HTERT RPE-1 (cell line): ENCODE results near the gene GSTT2B.
"Not testable (repeated sequence)": the region's sequence is repeated elsewhere in the genome, so short reads cannot be mapped to it uniquely, and the experiment has no call there.

Experiments used
- in situ Hi-C: fragments of 300-500 bp; cut with MboI; formaldehyde crosslinking; loops from 4 replicates; pipeline ENCODE4 v1.14.3; 2020; ENCODE audit warnings: low sequenced_read_pairs

The GSTT2B gene, protein sequence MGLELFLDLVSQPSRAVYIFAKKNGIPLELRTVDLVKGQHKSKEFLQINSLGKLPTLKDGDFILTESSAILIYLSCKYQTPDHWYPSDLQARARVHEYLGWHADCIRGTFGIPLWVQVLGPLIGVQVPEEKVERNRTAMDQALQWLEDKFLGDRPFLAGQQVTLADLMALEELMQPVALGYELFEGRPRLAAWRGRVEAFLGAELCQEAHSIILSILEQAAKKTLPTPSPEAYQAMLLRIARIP

DNA sequence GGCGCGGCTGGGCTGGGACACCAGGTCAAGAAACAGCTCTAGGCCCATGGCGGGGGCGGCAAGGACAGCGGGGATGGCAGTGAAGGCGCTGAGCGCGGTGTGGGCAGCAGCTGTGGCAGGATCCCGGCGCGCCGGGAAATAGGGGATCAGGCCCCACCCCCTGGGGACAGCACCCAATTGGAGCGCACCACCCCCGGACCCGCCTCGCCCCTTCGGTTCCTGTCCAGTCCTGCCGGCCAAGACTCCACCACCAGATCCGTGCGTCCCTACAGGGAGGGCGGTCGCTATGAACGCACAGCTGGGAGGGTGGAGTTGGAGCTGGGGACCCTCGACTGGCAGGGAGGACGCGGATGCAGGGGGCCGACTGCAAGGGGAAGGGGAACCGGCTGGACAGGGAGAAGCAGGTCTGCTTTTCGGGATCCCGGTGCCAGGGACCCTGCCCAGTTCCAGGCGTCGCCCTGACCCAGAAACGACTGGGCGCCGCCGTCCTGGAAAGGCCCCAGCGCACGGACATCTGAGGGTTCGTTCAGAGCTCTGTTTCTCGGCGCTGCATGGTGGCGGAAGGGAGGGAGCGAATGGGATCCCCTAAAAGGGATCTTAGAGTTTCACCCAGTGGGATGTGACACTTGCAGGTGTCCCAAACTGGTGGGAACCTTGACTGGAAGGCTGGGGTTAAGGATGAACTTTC is at the start of gene GSTT2B:
GSTT2B (minus strand) TSS at position 112 of the 688 bp plus-strand sequence; CDS start at position 48, 64 bp downstream.
- in situ Hi-C loops: not testable (repeated sequence)

DNA sequence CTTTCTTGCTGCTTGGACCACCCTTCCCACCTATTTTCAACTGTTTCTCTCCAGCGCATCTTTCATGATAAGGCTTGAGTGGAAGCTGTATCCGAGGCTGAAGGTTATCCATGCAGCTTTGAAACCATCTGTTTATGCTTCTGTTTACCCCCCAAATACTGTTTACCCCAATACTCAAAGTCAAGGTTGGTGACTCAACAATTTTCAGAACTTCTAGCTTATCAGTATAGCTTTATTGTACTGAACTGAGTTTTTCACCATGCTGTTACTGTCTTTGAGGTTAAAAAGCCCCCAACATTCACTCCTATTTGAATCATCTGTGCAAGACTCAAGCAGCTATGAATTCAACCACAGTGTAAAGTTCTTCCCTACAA is 49.0 kb upstream of the GSTT2B start:
- in situ Hi-C loops: no loop called here

GRCh38 chr22:24009227-24010017 is 48.4 kb upstream of the GSTT2B start:
- in situ Hi-C loops: no loop called here

GRCh38 chr22:24008381-24009226 is 47.6 kb upstream of the GSTT2B start:
- in situ Hi-C loops: no loop called here

DNA sequence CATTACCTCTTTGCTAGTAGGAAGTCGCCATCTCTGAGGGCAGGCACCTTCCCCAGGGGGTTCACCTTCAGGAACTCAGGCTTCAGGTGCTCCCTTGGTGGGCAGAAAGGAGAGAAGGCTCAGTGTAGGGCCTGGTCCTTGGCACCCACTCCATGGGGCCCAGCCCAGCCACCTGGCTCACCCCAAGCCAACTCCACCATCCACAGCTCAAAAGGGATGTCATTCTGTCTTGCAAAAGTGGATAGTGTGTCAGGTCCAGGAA is 47.0 kb upstream of the GSTT2B start:
- in situ Hi-C loops: no loop called here

DNA sequence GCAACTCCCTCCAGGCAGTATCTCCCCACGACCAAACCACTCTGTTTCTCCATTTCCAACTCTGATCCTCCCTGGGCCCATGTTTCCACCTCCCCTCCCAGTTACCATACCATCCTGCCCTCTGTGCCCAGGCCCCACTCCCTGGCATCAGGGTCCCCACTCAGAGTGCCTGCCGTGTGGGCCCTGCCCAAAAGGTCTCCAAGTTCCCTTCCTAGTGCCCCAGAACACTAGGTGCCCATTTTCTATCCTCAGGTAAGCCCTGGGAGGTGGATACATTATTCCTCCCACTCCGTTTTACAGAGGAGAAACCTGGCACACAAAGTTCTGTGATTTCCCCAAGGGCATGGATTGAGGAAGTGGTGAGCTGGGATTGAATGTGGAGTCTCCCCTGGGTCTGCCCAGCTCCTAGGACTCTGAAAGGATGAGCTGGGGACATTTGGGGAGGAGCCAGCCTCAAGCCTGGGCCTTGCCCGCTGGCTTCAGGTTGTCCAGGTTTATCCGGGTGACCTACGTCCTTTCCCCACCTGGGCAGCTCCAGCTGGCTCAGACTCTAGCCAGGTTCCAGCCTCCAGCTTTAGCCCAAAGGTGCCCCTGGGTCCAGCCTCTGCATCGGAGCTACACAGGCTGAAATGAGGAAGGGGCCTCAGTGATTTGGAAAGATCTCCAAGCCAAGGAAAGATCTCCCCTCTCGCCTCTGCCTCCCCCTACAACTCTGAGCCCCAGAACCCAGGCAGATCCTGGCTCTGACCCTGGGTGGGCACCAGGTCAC is 46.4 kb upstream of the GSTT2B start:
- in situ Hi-C loops: no loop called here

- in situ Hi-C loops: no loop called here
Measured at GRCh38 chr22:24006914-24007214, 45.9 kb upstream of the GSTT2B start.

DNA sequence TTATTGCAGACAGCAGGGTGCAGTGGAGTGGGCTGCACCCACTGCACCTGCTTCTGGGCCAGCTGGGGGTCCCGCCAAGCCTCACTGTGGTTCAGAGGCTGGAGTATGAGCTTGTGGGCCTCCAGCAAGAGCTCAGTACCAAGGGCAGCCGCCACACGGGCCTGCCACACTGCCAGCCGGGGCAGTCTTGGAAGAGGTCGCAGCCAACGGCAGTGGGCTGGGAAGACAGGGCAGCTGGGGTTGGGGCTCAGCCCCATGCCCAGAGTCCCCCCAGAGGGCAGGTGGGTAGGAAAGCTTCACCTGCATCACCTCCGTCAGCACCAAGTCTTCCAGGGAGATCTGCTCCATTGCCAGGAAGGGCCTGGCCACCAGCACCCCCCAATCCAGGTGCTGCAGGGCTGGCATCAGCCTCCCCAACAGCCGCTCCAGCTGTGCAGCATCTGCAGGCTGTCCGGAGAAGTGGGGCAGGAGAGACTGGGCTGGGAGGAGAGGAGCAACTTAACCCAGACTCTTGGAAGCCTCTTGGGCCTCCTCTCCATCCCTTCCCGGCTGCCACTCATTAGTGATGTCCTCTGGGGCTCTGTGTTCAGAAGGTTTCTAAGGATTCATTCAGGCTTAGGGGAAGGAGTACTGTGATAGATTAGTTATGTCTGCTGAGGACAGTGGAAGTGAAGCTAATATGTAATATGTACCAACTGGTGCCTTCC is 45.4 kb upstream of the GSTT2B start:
- in situ Hi-C loops: no loop called here

- in situ Hi-C loops: no loop called here
Measured at GRCh38 chr22:24005201-24005600, 44.2 kb upstream of the GSTT2B start, which contains the start of gene GSTT4. Gene GSTT4 (minus strand): TSS chr22:24005453. CDS start chr22:24005356, 97 bp downstream.

- in situ Hi-C loops: no loop called here
Measured at GRCh38 chr22:24003887-24004286, 42.9 kb upstream of the GSTT2B start.

DNA sequence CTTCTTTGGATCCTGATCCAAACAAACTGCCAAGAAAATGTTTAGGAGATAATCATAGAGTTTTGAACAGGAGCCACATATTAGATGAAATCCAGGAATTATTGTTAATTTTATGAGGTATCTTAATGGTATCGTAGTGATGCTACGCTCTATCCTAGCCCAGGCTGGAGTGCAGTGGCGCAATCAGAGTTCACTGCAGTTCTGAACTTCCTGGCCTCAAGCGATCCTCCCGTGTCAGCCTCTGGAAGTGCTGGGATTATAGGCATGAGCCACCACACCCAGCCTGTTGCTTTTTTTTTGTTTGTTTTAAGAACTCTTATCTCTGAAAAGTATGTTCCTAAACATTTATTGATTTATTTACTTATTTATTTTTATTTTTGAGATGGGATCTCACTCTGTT is 41.9 kb upstream of the GSTT2B start:
- in situ Hi-C loops: no loop called here

DNA sequence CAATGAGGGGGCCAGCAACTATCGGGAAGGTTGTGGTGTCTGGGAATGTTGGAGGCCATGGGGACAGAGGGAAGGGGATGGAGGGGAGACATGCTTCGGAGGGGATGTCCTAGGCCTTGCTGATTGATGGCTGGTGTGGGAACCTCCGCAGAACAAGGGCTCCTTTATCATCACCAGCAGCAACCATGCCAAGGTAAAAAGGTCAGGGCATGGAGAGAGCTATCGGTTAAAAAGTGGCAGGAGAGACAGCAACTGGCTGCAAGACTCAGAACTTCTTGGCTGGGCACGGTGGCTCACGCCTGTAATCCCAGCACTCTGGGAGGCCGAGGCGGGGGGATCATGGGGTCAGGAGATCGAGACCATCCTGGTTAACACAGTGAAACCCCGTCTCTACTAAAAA is 41.3 kb upstream of the GSTT2B start:
- in situ Hi-C loops: no loop called here

DNA sequence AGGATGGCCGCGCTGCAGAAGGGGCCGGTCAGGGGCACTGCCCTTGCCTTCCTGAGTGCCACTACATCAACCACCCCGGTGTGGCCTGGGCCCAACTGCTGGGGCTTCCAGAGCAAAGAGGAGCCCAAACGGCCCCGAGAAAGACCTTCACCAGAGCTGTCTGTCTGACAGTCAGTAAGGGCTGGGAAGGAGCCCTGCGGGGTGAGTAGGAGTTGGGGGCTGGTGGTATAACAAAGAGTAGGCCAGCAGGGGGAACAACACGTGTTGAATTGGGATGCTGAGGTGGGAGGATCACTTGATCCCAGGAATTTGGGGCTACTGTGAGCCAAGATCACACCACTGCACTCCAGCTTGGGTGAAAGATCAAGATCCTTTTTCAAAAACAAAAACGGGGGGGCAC is 40.3 kb upstream of the GSTT2B start:
- in situ Hi-C loops: no loop called here

DNA sequence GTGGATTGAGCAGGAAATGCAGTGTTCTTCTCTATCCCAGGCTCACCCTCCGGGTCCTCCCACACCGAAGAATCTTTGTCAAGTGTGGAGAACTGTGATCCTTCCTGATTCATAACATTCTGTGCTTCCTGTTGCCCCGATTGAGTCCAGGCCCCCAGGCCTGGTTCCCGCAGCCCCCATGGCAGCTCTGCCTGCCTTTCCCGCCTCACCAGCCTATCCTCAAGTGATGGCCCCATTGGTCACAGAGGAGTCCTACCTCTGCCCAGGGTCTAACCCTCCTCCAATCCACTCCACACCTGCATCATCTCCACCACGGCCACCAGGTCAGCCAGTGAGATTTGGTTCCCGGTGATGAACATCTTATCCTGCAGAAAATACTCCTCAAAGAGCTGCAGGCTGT is 38.8 kb upstream of the GSTT2B start:
- in situ Hi-C loops: not testable (repeated sequence)

DNA sequence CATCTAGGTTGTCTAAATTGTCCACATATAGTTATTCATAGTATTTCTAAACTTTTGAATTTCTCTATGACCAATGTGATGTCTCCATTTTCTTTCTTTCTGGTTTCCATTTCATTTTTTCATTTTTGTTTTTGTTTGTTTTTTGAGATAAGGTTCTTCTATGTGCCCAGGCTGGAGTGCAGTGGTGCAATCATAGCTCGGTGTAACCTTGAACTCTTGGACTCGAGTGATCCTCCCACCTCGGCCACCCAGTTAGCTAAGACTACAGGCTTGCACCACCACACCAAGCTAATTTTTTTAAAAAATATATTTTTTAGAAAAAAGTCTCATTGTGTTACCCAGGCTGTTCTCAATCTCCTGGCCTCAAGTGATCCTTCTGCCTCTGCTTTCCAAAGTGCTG is 36.1 kb upstream of the GSTT2B start:
- in situ Hi-C loops: no loop called here

DNA sequence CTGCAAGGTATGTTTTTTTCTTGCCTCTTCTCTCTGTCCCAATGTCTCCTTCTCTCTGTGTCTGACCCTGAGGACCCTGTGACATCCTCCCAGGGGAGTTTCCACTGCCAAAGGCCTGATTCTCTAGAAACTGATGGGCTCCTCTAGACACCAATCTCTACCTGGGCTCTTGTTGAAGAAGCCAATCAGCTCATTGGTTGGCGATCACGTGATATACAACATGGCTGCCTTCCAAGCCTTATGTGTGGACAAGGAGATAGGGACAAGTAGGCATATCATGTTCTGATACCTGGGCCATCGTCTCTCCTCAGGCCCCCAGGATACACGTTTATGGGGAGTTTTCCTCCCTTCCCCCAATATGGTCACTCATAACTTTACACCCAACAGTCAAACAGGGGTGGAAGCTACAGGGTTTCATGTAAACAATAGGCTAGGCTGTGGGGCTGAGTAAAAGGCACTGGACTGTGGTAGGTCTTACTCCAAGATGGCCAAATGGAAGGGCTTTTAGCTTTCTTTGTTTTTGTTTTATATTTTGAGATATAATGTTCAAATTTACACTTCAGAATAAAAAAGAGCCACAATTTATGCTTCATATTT is 32.7 kb upstream of the GSTT2B start:
- in situ Hi-C loops: not testable (repeated sequence)

DNA sequence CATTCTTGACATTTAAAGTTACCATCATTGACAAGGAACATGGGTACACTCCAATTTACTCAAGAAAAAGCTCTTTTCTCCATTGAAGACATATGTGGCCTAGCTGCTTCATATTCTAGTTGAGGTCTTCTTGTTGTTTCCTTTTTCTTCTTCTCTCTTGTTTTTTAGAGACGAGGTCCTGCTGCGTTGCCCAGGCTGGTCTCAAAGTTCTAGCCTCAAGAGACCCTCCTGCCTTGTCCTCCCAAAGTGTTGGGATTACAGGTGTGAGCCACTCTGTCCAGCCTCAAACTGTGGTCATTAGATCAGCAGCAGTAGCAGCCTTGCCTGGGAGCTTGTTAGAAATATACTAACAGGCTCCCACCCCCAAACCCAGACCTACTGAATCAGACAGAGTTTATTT is 32.1 kb upstream of the GSTT2B start:
- in situ Hi-C loops: not testable (repeated sequence)

GRCh38 chr22:23989583-23990244 is 28.7 kb upstream of the GSTT2B start:
- in situ Hi-C loops: not testable (repeated sequence)

GRCh38 chr22:23986538-23987178 is 25.7 kb upstream of the GSTT2B start:
- in situ Hi-C loops: not testable (repeated sequence)
